IPS-NIHi7 (cell line): Measurements from ENCODE around the gene RANGRF.
"Not testable (repeated sequence)": the region's sequence is repeated elsewhere in the genome, so short reads cannot be mapped to it uniquely, and the experiment has no call there.

ENCODE experiments used
- DNase-seq: peaks from one replicate; pipeline ENCODE4 v3.0.0; 2012; ENCODE audit warnings: mixed read lengths; ENCODE audit errors: extremely low spot score

The RANGRF gene

GRCh38 chr17:8288336-8289102, at the start of gene RANGRF:
Gene RANGRF (plus strand): TSS chr17:8288670. CDS start chr17:8288789, 119 bp downstream.
- DNase-seq, result peak; percentile 98

DNA sequence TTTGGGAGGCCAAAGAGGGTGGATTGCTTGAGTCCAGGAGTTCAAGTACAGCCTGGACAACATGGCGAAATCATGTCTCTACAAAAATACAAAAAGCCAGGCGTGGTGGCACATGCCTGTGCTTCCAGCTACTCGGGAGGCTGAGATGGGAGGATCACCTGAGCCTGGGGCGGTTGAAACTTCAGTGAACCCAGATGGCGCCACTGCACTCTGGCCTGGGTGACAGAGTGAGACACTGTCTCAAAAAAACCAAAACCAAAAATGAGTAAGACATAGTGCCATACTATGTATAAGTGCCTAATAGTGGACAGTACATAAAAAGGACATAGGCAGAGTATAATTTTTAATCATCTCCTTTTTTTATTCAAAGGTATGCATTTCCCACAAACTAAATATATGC, 44.6 kb upstream of the RANGRF start:
- DNase-seq, result no peak

DNA sequence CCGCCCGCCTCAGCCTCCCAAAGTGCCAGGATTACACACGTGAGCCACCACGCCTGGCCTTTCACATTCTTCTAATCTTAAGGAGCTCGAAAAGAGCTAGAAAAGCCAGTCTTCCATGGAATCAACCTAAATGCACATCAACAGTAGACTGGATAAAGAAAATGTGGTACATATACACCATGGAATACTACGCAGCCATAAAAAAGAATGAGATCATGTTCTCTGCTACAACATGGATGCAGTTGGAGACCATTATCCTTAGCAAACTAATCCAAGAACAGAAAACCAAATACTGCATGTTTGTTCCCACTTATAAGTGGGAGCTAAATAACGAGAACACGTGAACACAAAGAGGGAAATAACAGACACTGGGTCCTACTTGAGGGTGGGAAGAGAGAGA, 43.7 kb upstream of the RANGRF start:
- DNase-seq, result no peak

- DNase-seq, result peak; percentile 96
These were observed 39.5 kb upstream of the RANGRF start, which contains the start of gene PFAS for GRCh38 chr17:8248751-8249607. Gene PFAS (plus strand): TSS chr17:8249289. CDS start chr17:8253938, 4,649 bp downstream.

DNA sequence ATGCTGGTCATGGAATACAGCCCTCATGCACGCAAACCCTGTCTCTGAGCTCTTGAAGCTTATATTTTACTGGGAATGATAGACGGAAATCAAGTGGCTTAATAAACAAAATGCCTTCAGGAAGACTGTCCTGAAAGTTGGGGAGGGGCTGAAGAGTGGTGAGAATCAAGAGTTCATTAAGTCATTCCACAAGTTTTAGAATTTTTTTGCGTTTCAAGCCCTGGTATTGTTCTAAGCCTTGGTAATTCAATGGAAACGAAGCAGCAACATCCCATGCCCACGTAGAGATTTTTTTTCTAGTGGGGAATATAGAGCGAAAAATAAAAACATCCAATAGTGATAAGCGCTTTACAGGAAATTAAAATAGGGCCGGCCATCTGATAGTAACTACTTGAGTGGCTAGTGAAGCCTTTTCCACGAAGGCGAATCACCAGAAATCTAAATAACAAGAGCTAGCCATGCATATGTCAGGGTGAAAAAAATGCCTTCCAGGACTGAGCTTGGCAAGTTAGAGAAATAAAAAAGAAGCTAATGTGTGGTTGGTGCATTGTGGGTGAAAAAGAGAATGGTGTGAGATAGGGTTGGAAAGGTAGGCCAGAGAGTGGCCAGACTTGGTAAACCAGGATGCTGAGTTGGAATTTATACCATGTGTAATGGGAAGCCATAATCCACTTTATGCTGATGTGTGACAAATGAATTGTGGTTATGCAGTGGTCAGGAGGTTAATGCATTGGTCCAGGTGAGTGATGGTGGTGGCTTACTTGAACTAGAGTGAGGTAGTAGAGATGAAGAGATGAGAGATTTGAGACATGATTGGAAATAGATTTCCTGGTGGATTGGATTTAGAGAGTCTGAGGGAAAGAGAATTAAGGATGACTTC, 38.6 kb upstream of the RANGRF start:
- no peak for DNase-seq

DNA sequence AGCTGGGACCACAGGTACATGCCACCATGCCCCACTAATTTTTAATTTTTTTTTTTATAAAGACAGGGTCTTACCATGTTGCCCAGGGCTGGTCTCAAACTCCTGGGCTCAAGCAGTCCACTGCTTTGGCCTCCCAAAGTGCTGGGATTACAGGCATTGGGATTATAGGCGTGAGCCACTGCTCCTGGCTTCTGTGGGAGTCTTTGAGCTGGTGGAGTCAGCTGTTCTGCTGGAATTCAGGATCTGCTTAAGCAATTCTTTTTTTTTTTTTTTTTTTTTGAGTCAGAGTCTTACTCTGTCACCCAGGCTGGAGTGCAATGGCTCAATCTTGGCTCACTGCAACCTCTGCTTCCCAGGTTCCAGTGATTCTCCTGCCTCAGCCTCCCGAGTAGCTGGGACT, 37.1 kb upstream of the RANGRF start:
- DNase-seq, result not testable (repeated sequence)

GRCh38 chr17:8253801-8254200, 34.7 kb upstream of the RANGRF start:
- DNase-seq, result no peak

GRCh38 chr17:8254881-8255280, 33.6 kb upstream of the RANGRF start:
- DNase-seq, result no peak

- DNase-seq, result no peak
These were observed 33.0 kb upstream of the RANGRF start for GRCh38 chr17:8255499-8255898.

DNA sequence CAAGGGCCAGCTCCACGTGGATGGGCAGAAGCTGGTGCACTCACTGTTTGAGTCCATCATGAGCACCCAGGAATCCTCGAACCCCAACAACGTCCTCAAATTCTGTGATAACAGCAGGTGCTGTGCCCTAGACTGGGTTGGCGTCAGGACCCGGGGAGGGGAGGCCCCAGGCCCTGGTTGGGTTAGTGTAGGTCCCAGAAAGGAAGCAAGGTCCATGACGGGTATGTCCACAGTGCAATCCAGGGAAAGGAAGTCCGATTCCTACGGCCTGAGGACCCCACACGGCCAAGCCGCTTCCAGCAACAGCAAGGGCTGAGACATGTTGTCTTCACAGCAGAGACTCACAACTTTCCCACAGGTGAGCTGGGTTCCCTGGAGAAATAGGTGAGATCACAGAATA, 32.2 kb upstream of the RANGRF start:
- DNase-seq, result no peak

GRCh38 chr17:8256691-8257090, 31.8 kb upstream of the RANGRF start:
- DNase-seq, result no peak

DNA sequence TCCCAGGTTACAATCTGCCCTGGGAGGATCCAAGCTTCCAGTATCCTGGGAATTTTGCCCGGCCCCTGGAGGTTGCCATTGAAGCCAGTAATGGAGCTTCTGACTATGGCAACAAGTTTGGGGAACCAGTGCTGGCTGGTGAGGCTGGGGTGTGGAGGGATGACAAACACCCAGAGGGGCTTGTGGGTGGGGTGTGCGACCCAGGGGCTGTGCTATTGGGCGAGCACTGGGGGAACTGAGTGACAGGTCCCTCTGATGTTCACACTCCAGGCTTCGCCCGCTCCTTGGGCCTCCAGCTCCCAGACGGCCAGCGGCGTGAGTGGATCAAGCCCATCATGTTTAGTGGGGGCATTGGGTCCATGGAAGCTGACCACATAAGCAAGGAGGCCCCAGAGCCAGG, 30.7 kb upstream of the RANGRF start:
- no peak for DNase-seq

- no peak for DNase-seq
These were observed 24.1 kb upstream of the RANGRF start for GRCh38 chr17:8264320-8264719.

DNA sequence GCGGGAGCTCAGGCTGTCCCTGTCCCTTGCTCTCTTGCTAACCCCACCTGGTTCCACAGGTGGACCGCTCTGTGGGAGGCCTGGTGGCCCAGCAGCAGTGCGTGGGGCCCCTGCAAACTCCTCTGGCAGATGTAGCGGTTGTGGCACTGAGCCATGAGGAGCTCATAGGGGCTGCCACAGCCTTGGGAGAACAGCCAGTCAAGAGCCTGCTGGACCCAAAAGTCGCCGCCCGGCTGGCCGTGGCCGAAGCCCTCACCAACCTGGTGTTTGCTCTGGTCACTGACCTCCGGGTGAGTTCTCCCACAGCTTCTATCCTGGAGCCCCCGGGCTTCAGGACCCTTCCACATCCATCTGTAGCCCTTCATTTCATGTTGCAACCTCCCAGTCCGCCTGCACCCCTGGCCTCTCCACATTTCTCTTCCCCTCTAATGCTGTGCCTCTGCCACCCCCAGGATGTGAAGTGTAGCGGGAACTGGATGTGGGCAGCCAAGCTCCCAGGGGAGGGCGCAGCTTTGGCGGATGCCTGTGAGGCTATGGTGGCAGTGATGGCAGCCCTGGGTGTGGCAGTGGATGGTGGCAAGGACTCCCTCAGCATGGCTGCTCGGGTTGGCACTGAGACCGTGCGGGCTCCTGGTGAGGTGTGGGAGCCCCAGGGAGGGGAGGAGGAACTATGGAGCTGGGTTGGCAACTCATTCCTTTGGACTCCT, 23.5 kb upstream of the RANGRF start:
- no peak for DNase-seq

GRCh38 chr17:8266648-8267479, 21.6 kb upstream of the RANGRF start:
- DNase-seq, result no peak

DNA sequence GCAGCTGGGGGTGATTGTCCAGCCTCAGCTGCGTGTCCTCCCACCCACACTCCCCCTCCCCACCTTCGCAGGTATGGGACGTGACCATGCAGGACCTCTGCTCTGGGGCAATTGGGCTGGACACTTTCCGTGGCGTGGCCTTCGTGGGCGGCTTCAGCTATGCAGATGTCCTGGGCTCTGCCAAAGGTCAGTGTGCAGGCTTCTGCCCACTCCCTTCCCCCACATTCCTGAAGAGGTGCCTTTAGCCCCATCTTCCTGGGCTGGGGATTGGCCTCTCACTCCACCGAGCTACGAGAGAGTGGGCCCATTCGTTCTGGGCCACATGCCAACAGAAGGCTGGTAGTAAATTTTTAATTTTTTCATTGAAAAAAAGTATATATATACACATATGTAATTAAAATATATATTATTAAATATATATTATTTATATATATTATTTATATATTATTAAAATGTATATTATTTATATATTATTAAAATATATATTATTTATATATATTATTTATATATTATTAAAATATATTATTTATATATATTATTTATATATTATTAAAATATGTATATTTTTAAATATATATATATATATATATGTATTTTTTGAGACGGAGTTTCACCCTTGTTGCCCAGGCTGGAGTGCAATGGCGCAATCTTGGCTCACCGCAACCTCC, 20.9 kb upstream of the RANGRF start:
- DNase-seq, result no peak

DNA sequence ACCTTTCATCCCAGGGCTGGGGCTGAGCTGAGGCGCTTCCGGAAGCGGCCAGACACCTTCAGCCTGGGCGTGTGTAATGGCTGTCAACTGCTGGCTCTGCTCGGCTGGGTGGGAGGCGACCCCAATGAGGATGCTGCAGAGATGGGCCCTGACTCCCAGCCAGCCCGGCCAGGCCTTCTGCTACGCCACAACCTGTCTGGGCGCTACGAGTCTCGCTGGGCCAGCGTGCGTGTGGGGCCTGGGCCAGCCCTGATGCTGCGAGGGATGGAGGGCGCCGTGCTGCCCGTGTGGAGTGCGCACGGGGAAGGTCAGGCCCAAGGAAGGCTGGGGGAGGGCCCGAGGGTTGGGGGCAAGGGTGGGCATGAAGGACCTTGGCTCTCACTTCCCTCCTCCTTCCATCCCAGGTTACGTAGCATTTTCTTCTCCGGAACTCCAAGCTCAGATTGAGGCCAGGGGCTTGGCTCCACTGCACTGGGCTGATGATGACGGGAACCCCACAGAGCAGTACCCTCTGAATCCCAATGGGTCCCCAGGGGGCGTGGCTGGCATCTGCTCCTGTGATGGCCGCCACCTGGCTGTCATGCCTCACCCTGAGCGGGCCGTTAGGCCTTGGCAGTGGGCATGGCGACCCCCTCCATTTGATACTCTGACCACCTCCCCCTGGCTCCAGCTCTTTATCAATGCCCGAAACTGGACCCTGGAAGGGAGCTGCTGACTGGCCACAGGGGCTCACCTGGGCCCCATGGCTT, 19.7 kb upstream of the RANGRF start:
- no peak for DNase-seq

DNA sequence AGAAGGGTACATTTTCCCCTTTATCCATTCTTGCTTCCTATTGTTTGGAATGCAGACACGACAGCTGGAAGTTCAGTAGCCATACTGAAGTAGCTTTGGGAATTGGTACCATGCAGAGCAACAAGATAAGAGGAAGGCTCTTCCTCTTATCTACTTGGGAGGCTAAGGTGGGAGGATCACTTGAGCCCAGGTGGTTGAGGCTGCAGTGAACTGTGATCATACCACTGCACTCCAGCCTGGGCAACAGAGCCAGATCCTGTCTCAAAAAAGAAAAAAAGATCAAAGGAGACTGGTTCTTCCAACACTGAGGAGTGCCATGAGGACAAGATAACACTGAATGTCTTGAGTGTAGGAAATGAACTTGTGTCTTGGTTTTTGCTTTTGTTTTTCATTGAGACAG, 16.0 kb upstream of the RANGRF start:
- no peak for DNase-seq

GRCh38 chr17:8273884-8274444, 14.5 kb upstream of the RANGRF start:
- DNase-seq, result no peak
